IMR-90 (cell line): Measurements from ENCODE around the gene SART1. TPM values are rescaled to one million over a fixed set of nuclear protein-coding genes. Genes with fewer than 3 reads are reported as not detected.
A peak's percentile ranks its signal among the peaks of the same experiment; 100 is the strongest.

Experiments
- ATAC-seq: fragments of 200-7000 bp; cut with Tn5 transposase; 2 replicates; pipeline ENCODE4 v1.9.1; 2020; ENCODE audit warnings: low read depth, mild to moderate bottlenecking, moderate library complexity
- BruUV-seq: library from RNA; stranded (reverse); fragments of 400-500 nt; replicated peaks from 2 replicates; lab custom pipeline; 2021; lab: Mats Ljungman, UMichigan
- CTCF ChIA-PET: fragments of 300-600 bp; formaldehyde crosslinking; extraction: SDS; loops from one replicate; lab custom pipeline; 2021; ENCODE audit warnings: antibody characterized with exemption; lab: Yijun Ruan, JAX
- POLR2A ChIA-PET: fragments of 300-600 bp; sonication (Branson Sonifier 250); formaldehyde crosslinking; loops from one replicate; lab custom pipeline; 2022; ENCODE audit warnings: antibody characterized with exemption; ENCODE audit not compliant: unreplicated experiment; lab: Charles Lee
- DNase-seq: peaks from one replicate; pipeline ENCODE4 v3.0.0; 2013
- H2AFZ ChIP-seq: replicated peaks from 2 replicates; pipeline ENCODE3; 2013; ENCODE audit warnings: low read length, mild to moderate bottlenecking; ENCODE audit not compliant: poor library complexity
- H2AK5ac ChIP-seq: 2 replicates; pipeline ENCODE4 v1.6.1; 2013; ENCODE audit warnings: low read depth, low read length, inconsistent platforms
- H2AK9ac ChIP-seq: replicated peaks from 2 replicates; pipeline ENCODE3; 2013; ENCODE audit warnings: mild to moderate bottlenecking, low read depth, low read length, moderate library complexity; ENCODE audit not compliant: poor library complexity
- H2BK120ac ChIP-seq: 2 replicates; pipeline ENCODE4 v1.6.1; 2013; ENCODE audit warnings: low read depth, low read length, inconsistent platforms
- H2BK15ac ChIP-seq: 3 replicates; pipeline ENCODE4 v1.6.1; 2013; ENCODE audit warnings: low read depth, low read length, inconsistent platforms
- H2BK20ac ChIP-seq: 2 replicates; pipeline ENCODE4 v1.6.1; 2013; ENCODE audit warnings: low read depth, mild to moderate bottlenecking, inconsistent platforms, low read length, moderate library complexity
- H2BK5ac ChIP-seq: 2 replicates; pipeline ENCODE4 v1.6.1; 2013; ENCODE audit warnings: mild to moderate bottlenecking, low read depth, low read length, inconsistent platforms; ENCODE audit not compliant: poor library complexity, severe bottlenecking
- H3K14ac ChIP-seq: replicated peaks from 2 replicates; pipeline ENCODE4 v1.6.1; 2013; ENCODE audit warnings: low read depth, low read length, inconsistent platforms
- H3K18ac ChIP-seq: 2 replicates; pipeline ENCODE4 v1.6.1; 2013; ENCODE audit warnings: low read depth, low read length, control low read depth
- H3K23ac ChIP-seq: 2 replicates; pipeline ENCODE4 v1.6.1; 2013; ENCODE audit warnings: low read depth, low read length, inconsistent platforms
- H3K27ac ChIP-seq: 2 replicates; pipeline ENCODE4 v1.5.1; 2013; ENCODE audit warnings: mild to moderate bottlenecking, control low read depth, low read length; ENCODE audit not compliant: insufficient read depth
- H3K27me3 ChIP-seq: 2 replicates; pipeline ENCODE4 v1.6.1; 2013; ENCODE audit warnings: low read length; ENCODE audit not compliant: control insufficient read depth, insufficient read depth
- H3K36me3 ChIP-seq: 2 replicates; pipeline ENCODE4 v1.6.1; 2013; ENCODE audit warnings: low read length, mixed read lengths; ENCODE audit not compliant: control insufficient read depth, insufficient read depth
- H3K4ac ChIP-seq: 2 replicates; pipeline ENCODE4 v1.6.1; 2013; ENCODE audit warnings: low read depth, low read length, inconsistent platforms
- H3K4me1 ChIP-seq: 2 replicates; pipeline ENCODE4 v1.6.1; 2013; ENCODE audit warnings: low read length, mixed read lengths; ENCODE audit not compliant: control insufficient read depth, insufficient read depth
- H3K4me2 ChIP-seq: 2 replicates; pipeline ENCODE4 v1.6.1; 2013; ENCODE audit warnings: low read depth, mild to moderate bottlenecking, control low read depth, low read length, moderate library complexity
- H3K4me3 ChIP-seq: 2 replicates; pipeline ENCODE4 v1.5.1; 2013; ENCODE audit warnings: low read depth, mild to moderate bottlenecking, control low read depth, low read length, moderate library complexity; ENCODE audit not compliant: insufficient read depth
- H3K56ac ChIP-seq: 2 replicates; pipeline ENCODE4 v1.6.1; 2013; ENCODE audit warnings: low read length, inconsistent platforms; ENCODE audit not compliant: insufficient read depth; ENCODE audit errors: extremely low read depth
- H3K79me1 ChIP-seq, 2 experiments: 2 replicates each; pipeline ENCODE4 v1.6.1; 2013; ENCODE audit warnings: low read length in 2 of 2, inconsistent platforms in 1 of 2, low read depth in 1 of 2
- H3K9ac ChIP-seq: 2 replicates; pipeline ENCODE4 v1.6.1; 2013; ENCODE audit warnings: low read depth, low read length, control low read depth
- H3K9me1 ChIP-seq: 2 replicates; pipeline ENCODE4 v1.6.1; 2013; ENCODE audit warnings: low read length, inconsistent platforms; ENCODE audit not compliant: insufficient read depth
- H3K9me3 ChIP-seq: 2 replicates; pipeline ENCODE4 v1.6.1; 2013; ENCODE audit warnings: low read length; ENCODE audit not compliant: control insufficient read depth, insufficient read depth
- H4K20me1 ChIP-seq: 2 replicates; pipeline ENCODE4 v1.6.1; 2013; ENCODE audit warnings: low read length, inconsistent platforms; ENCODE audit not compliant: insufficient read depth
- H4K5ac ChIP-seq: 2 replicates; pipeline ENCODE4 v1.6.1; 2013; ENCODE audit warnings: mild to moderate bottlenecking, low read depth, low read length, control low read depth
- H4K8ac ChIP-seq, 2 experiments: 2 replicates each; pipeline ENCODE4 v1.6.1; 2013; ENCODE audit warnings: low read depth in 2 of 2, low read length in 2 of 2, control low read depth in 1 of 2, inconsistent platforms in 1 of 2
- H4K91ac ChIP-seq: 2 replicates; pipeline ENCODE4 v1.6.1; 2013; ENCODE audit warnings: low read depth, low read length, inconsistent platforms; ENCODE audit not compliant: insufficient read depth
- BHLHE40 ChIP-seq: fragments of 150-350 bp; IDR thresholded peaks from 2 replicates; pipeline ENCODE4 v1.6.1; 2016; ENCODE audit warnings: mild to moderate bottlenecking, low read depth, low read length
- CHD1 ChIP-seq: IDR thresholded peaks from 2 replicates; pipeline ENCODE4 v1.6.1; 2012; ENCODE audit warnings: low read depth, low read length, improper control_type of control experiment
- MAFK ChIP-seq: IDR thresholded peaks from 2 replicates; pipeline ENCODE4 v1.6.1; 2012; ENCODE audit warnings: low read depth, low read length, improper control_type of control experiment
- MAZ ChIP-seq: IDR thresholded peaks from 2 replicates; pipeline ENCODE4 v1.6.1; 2012; ENCODE audit warnings: low read depth, mild to moderate bottlenecking, low read length, improper control_type of control experiment, moderate library complexity, borderline replicate concordance
- NFE2L2 ChIP-seq: fragments of 150-350 bp; IDR thresholded peaks from 2 replicates; pipeline ENCODE4 v1.6.1; 2016; ENCODE audit warnings: low read depth, mild to moderate bottlenecking, low read length
- RCOR1 ChIP-seq: IDR thresholded peaks from 2 replicates; pipeline ENCODE4 v1.6.1; 2012; ENCODE audit warnings: mild to moderate bottlenecking, low read length, improper control_type of control experiment; ENCODE audit not compliant: insufficient replicate concordance
- RFX5 ChIP-seq: IDR thresholded peaks from 2 replicates; pipeline ENCODE4 v1.8.0; 2012; ENCODE audit warnings: low read depth, mild to moderate bottlenecking, low read length, moderate library complexity
- SMC3 ChIP-seq: fragments of 150-350 bp; IDR thresholded peaks from 2 replicates; pipeline ENCODE4 v1.6.1; 2016; ENCODE audit warnings: low read depth, mild to moderate bottlenecking, antibody characterized with exemption, low read length, moderate library complexity
- WGBS, 2 experiments: methylation state at CpG; one replicate each; pipeline versions ENCODE4 v1.1.5 to v1.1.7; 2013; ENCODE audit warnings: missing lambda C conversion rate in 2 of 2; ENCODE audit not compliant: insufficient read length in 1 of 2; ENCODE audit errors: extremely low coverage in 2 of 2; 5-methylcytosine and 5-hydroxymethylcytosine counted together
- dilution Hi-C: fragments of 300-500 bp; cut with HindIII; formaldehyde crosslinking; loops from one replicate; pipeline ENCODE4 v1.14.3; 2018; ENCODE audit warnings: low sequenced_read_pairs; ENCODE audit not compliant: unreplicated experiment
- in situ Hi-C: fragments of 300-500 bp; cut with MboI; formaldehyde crosslinking; loops from 3 replicates; pipeline ENCODE4 v1.14.3; 2019; ENCODE audit warnings: low sequenced_read_pairs, inconsistent platforms, mixed read lengths
- intact Hi-C: fragments of 100-400 bp; cut with micrococcal nuclease; formaldehyde crosslinking; loops from 2 replicates; pipeline ENCODE4 v1.10.0; 2022
- polyA plus RNA-seq, 3 experiments: library from polyadenylated mRNA; depleted of rRNA; stranded (reverse); fragments of >200 nt; gene quantifications; 2 replicates each; pipeline ENCODE4 v1.2.3, GENCODE V29; 2012; ENCODE audit warnings: low replicate concordance in 1 of 3
- total RNA-seq: library from RNA; depleted of rRNA; stranded (reverse); fragments of >200 nt; gene quantifications from 2 replicates; pipeline ENCODE4 v1.2.3, GENCODE V29; 2012
- TF ChIP-seq, protein P1 (sequence below): fragments of 150-350 bp; IDR thresholded peaks from 2 replicates; pipeline ENCODE4 v1.6.1; 2017; ENCODE audit warnings: mild to moderate bottlenecking, antibody characterized with exemption, low read length, low read depth
- TF ChIP-seq, protein P2 (sequence below): conservative IDR thresholded peaks from 2 replicates; pipeline ENCODE4 v1.5.1; 2012; ENCODE audit warnings: mild to moderate bottlenecking, low read depth, low read length, improper control_type of control experiment

SART1 gene
- total and polyA plus RNA-seq, 2 of the 4 experiments (the other 2 are of a cell fraction): 25.5 to 43.5 TPM

GRCh38 chr11:65982824-65983588, 21.5 kb downstream of the SART1 start (continued):
- TF ChIP-seq NFE2L2: no peak

- no peak overlapping the region for H3K9ac ChIP-seq
- no peak overlapping the region for H2BK20ac ChIP-seq
- H3K9me1 ChIP-seq: no peaks in the 10 kb centered on the region
- intact Hi-C loops: no loop called here
- peaks cover 15% of the 10 kb centered on the region for H3K36me3 ChIP-seq
- H3K4me3 ChIP-seq: no peak overlapping the region
- in situ Hi-C loops: loop anchor here (10.0 kb wide), 1 partner anchor 269 kb away; the partner anchor contains the start of gene KAT5
- H3K4me1 ChIP-seq: no peaks in the 10 kb centered on the region
- no peak overlapping the region for H4K8ac ChIP-seq
- no peak overlapping the region for H3K4me2 ChIP-seq
- no peak overlapping the region for H3K27ac ChIP-seq
- TF ChIP-seq, protein P1, sequence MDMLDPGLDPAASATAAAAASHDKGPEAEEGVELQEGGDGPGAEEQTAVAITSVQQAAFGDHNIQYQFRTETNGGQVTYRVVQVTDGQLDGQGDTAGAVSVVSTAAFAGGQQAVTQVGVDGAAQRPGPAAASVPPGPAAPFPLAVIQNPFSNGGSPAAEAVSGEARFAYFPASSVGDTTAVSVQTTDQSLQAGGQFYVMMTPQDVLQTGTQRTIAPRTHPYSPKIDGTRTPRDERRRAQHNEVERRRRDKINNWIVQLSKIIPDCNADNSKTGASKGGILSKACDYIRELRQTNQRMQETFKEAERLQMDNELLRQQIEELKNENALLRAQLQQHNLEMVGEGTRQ: no peak
- no peak for TF ChIP-seq RFX5
- TF ChIP-seq MAZ: no peak
- TF ChIP-seq CHD1: no peak
- TF ChIP-seq, protein P2, sequence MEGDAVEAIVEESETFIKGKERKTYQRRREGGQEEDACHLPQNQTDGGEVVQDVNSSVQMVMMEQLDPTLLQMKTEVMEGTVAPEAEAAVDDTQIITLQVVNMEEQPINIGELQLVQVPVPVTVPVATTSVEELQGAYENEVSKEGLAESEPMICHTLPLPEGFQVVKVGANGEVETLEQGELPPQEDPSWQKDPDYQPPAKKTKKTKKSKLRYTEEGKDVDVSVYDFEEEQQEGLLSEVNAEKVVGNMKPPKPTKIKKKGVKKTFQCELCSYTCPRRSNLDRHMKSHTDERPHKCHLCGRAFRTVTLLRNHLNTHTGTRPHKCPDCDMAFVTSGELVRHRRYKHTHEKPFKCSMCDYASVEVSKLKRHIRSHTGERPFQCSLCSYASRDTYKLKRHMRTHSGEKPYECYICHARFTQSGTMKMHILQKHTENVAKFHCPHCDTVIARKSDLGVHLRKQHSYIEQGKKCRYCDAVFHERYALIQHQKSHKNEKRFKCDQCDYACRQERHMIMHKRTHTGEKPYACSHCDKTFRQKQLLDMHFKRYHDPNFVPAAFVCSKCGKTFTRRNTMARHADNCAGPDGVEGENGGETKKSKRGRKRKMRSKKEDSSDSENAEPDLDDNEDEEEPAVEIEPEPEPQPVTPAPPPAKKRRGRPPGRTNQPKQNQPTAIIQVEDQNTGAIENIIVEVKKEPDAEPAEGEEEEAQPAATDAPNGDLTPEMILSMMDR: no peak
- no peak for TF ChIP-seq RCOR1
- TF ChIP-seq NFE2L2: no peak
- TF ChIP-seq BHLHE40: no peak
- TF ChIP-seq MAFK: no peak
- TF ChIP-seq SMC3: no peak
- no peak overlapping the region for H2BK120ac ChIP-seq
- H3K56ac ChIP-seq: no peak overlapping the region; the same call in 1 of the 2 replicates
- H2AK9ac ChIP-seq: no peak overlapping the region
- no peaks in the 10 kb centered on the region for H4K20me1 ChIP-seq
- H3K18ac ChIP-seq: no peak overlapping the region
- H3K9me3 ChIP-seq: no peaks in the 10 kb centered on the region
- H4K5ac ChIP-seq: no peak overlapping the region
- H2AFZ ChIP-seq: peak overlapping the region; percentile 58
- BruUV-seq: no TSS peak
- no peaks in the 10 kb centered on the region for H3K27me3 ChIP-seq
- no peak overlapping the region for H2BK15ac ChIP-seq
- ChIA-PET POLR2A (no interaction called here), CTCF (no interaction called here)
- no peaks in the 10 kb centered on the region for H3K79me1 ChIP-seq
- H2BK5ac ChIP-seq: no peak overlapping the region
- DNase-seq (no peak), ATAC-seq (no peak)
- 60% methylated on average over 2 of the region's 5 CpGs; no CpG with 5 or more reads in 1 of the 2 experiments for WGBS, 2 experiments
- H3K4ac ChIP-seq: no peak overlapping the region
- H4K91ac ChIP-seq: no peak overlapping the region
- H3K23ac ChIP-seq: no peak overlapping the region
- no peak overlapping the region for H3K14ac ChIP-seq
- no peak overlapping the region for H2AK5ac ChIP-seq
- dilution Hi-C loops: no loop called here
These were observed 22.1 kb downstream of the SART1 start for GRCh38 chr11:65983589-65983987.
